RWPE2 (cell line): ENCODE results near the gene TMEM134.

Experiments
- ATAC-seq: fragments of 200-7000 bp; cut with Tn5 transposase; 3 replicates; pipeline ENCODE4 v1.9.1; 2021; ENCODE audit warnings: low read depth
- DNase-seq: peaks from one replicate; pipeline ENCODE4 v3.0.0-alpha.2; 2020; ENCODE audit warnings: low spot score
- H3K27ac ChIP-seq: fragments of 450-650 bp; 2 replicates; pipeline ENCODE4 v1.5.1; 2017; ENCODE audit warnings: mild to moderate bottlenecking; ENCODE audit not compliant: poor library complexity, severe bottlenecking
- H3K27me3 ChIP-seq: fragments of 250-450 bp; sonication (Bioruptor Pico); 2 replicates; pipeline ENCODE4 v1.5.1; 2021; ENCODE audit warnings: mild to moderate bottlenecking, moderate library complexity; ENCODE audit not compliant: insufficient read depth, poor library complexity, severe bottlenecking
- H3K36me3 ChIP-seq: fragments of 250-450 bp; sonication (Bioruptor Pico); 2 replicates; pipeline ENCODE4 v1.5.1; 2020; ENCODE audit warnings: low read depth, mild to moderate bottlenecking, moderate library complexity
- H3K4me1 ChIP-seq: fragments of 250-450 bp; sonication (Bioruptor Pico); 2 replicates; pipeline ENCODE4 v1.5.1; 2021; ENCODE audit warnings: mild to moderate bottlenecking, moderate library complexity; ENCODE audit not compliant: insufficient read depth, poor library complexity, severe bottlenecking
- H3K4me3 ChIP-seq: fragments of 250-450 bp; sonication (Bioruptor Pico); 2 replicates; pipeline ENCODE4 v1.5.1; 2021; ENCODE audit warnings: mild to moderate bottlenecking, moderate library complexity; ENCODE audit not compliant: severe bottlenecking
- H3K9me3 ChIP-seq: fragments of 250-450 bp; sonication (Bioruptor Pico); 2 replicates; pipeline ENCODE4 v1.5.1; 2021; ENCODE audit warnings: mild to moderate bottlenecking, moderate library complexity; ENCODE audit not compliant: severe bottlenecking
- CTCF ChIP-seq: fragments of 450-650 bp; IDR thresholded peaks from one replicate; pipeline ENCODE4 v1.5.1; 2017; ENCODE audit warnings: mild to moderate bottlenecking, moderate library complexity; ENCODE audit not compliant: poor library complexity, severe bottlenecking

The TMEM134 gene

GRCh38 chr11:67441731-67442351 lies 27.2 kb downstream of the TMEM134 start:
- H3K4me3 ChIP-seq, result no peak overlapping the region
- peaks cover 15% of the 10 kb centered on the region for H3K36me3 ChIP-seq
- ATAC-seq (no peak), DNase-seq (peak; percentile 57)
- TF ChIP-seq CTCF, result no peak
- H3K27me3 ChIP-seq, result no peaks in the 10 kb centered on the region
- no peaks in the 10 kb centered on the region for H3K4me1 ChIP-seq
- H3K27ac ChIP-seq, result no peak overlapping the region
- H3K9me3 ChIP-seq, result no peaks in the 10 kb centered on the region

DNA sequence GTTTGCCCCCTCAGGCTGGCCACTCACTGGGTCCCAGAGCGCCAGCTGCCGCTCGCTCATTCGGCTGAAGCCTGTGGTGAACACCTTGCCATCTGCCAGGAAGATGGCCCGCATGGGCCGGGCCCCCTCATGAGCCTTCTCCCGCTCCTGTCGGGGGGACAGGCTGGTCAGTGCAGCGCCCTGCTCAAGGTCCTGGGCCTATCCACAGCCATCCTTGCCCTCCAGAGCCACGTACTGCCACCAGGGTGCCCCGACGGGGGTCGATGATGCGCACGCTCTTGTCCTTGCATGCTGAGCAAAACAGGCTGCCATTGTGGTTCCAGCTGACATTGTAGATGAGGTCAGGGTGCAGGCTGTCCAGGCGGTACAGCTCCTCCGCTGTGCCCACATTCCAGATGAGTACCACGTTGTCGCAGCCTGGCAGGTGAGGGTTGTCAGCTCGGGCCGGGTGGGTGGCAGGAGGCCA lies 27.9 kb downstream of the TMEM134 start:
- H3K9me3 ChIP-seq, result no peaks in the 10 kb centered on the region
- H3K4me1 ChIP-seq, result no peaks in the 10 kb centered on the region
- H3K27ac ChIP-seq, result no peak overlapping the region
- H3K36me3 ChIP-seq, result peaks cover 15% of the 10 kb centered on the region
- no peaks in the 10 kb centered on the region for H3K27me3 ChIP-seq
- no peak for TF ChIP-seq CTCF
- peak; percentile 59 for DNase-seq
- no peak for ATAC-seq
- no peak overlapping the region for H3K4me3 ChIP-seq

DNA sequence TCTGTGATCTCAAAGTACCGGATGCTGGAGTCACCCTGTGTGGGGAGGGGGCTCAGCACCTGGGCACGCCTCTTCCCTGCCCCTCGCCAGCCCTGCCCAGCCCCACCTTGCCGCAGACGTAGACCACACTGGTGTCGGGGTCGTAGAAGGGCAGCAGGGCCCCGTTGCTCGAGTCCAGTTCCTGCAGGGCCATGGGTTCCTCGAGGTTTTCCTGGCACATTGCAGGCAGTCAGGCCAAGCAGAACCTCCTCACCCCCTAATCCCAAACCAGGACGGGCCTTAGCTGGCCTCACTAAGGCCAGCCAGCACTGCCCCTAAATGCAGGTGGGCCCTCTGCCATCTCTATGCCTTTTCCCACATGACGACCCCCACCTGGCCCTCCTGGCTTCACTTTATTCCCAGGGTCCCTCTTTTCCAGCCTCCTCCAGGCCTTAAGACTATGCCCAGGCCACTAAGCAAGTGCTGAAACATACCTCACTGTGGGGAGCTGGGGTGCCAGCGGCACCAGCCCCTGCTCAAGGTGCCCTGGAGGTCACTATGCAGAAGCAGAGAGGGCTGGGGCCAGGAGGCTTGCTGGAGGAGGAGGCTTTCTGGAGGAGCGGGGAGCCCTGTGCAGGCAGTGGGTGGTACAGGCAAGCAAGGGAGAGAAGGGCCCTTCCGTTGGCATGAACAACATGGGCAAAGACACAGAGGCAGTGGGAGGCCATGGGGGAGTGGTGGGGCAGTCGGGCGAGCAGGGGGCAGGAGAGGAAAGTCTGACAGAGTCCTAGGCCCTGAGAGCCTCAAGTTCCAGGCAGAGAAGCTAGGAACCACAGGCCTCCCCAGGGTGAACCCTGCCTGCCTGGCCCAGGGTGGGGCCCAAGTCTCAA lies 28.6 kb downstream of the TMEM134 start:
- Histone ChIP-seq H3K4me1 (no peaks in the 10 kb centered on the region), H3K27me3 (no peaks in the 10 kb centered on the region), H3K4me3 (no peak overlapping the region), H3K9me3 (no peaks in the 10 kb centered on the region), H3K27ac (no peak overlapping the region), H3K36me3 (peaks cover 15% of the 10 kb centered on the region)
- TF ChIP-seq CTCF, result no peak
- ATAC-seq (no peak), DNase-seq (no peak)

GRCh38 chr11:67439321-67440228 lies 29.5 kb downstream of the TMEM134 start:
- no peak overlapping the region for H3K27ac ChIP-seq
- ATAC-seq, result no peak
- H3K4me3 ChIP-seq, result no peak overlapping the region
- peak; percentile 24 for TF ChIP-seq CTCF
- H3K27me3 ChIP-seq, result no peaks in the 10 kb centered on the region
- peaks cover 15% of the 10 kb centered on the region for H3K36me3 ChIP-seq
- DNase-seq, result peak; percentile 55
- H3K9me3 ChIP-seq, result no peaks in the 10 kb centered on the region
- H3K4me1 ChIP-seq, result no peaks in the 10 kb centered on the region
